Measurements from ENCODE around the gene TMX4.

DNA sequence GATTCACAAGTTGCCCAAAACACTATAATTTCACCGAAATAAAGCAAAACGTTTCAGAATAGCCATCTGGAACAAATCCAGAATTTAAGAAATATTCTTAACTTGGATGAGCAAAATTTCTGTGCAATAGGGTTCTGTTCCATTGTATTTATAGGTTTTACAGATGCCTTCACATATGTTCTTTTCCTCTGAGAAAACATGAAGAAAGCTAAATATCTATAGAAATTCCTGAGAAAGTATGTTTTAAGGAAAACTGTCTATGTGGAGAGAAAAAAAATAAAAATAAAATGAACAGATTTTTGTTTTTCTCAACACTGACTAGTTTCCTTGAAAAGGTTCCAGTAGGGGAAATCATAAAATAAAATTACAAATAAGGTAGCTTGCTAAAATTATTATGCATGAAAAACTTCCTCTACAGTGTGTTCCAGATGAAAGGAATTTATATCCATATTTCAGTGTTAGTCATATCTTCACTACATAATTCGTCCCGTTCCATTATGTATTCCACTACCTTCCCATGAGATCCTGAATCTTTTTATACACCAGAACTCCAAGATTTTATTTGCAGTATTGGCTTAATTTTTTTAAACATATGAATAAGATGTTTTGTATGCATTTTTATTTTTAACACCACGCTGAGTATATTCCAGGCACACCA, 42.4 kb upstream of the TMX4 start:
- TF ChIP-seq POLR2A (IDR thresholded peaks at IDR 0.05; ENCODE audit: low read depth, low read length) = no peak
- TF ChIP-seq POLR2AphosphoS5 (IDR thresholded peaks at IDR 0.05; ENCODE audit: insufficient read depth, low read depth, low read length) = no peak

Data from endothelial cell of umbilical vein (primary cell).